GM12878 (cell line): ENCODE data around the gene TUBB. TPM values are rescaled to one million over a fixed set of nuclear protein-coding genes. Genes with fewer than 3 reads are reported as not detected.
A peak's percentile ranks its signal among the peaks of the same experiment; 100 is the strongest.

ENCODE experiments used
- CEBPZ ChIP-seq: fragments of 150-350 bp; IDR thresholded peaks from 2 replicates; pipeline ENCODE4 v1.6.1; 2016; ENCODE audit warnings: low read depth, low read length
- CREB1 ChIP-seq: IDR thresholded peaks from 2 replicates; pipeline ENCODE4 v1.6.1; 2012; ENCODE audit warnings: low read depth, mild to moderate bottlenecking, inconsistent platforms
- HCFC1 ChIP-seq: fragments of 150-350 bp; IDR thresholded peaks from 2 replicates; pipeline ENCODE4 v1.6.1; 2014; ENCODE audit warnings: low read length
- KAT2A ChIP-seq: conservative IDR thresholded peaks from 2 replicates; pipeline ENCODE4 v1.6.1; 2011; ENCODE audit warnings: low read depth, low read length; ENCODE audit not compliant: control insufficient read depth
- MAX ChIP-seq: IDR thresholded peaks from 2 replicates; pipeline ENCODE4 v1.6.1; 2012; ENCODE audit warnings: low read depth, low read length, improper control_type of control experiment
- NFYB ChIP-seq: IDR thresholded peaks from 2 replicates; pipeline ENCODE4 v1.6.1; 2011; ENCODE audit warnings: low read depth, mild to moderate bottlenecking, low read length, improper control_type of control experiment, moderate library complexity; ENCODE audit not compliant: insufficient read depth
- NRF1 ChIP-seq: conservative IDR thresholded peaks from 2 replicates; pipeline ENCODE4 v1.6.1; 2011; ENCODE audit warnings: mild to moderate bottlenecking, low read depth, low read length, improper control_type of control experiment
- PML ChIP-seq: IDR thresholded peaks from 2 replicates; pipeline ENCODE4 v1.6.1; 2012; ENCODE audit warnings: low read length, inconsistent platforms
- POLR2AphosphoS2 ChIP-seq: IDR thresholded peaks from 2 replicates; pipeline ENCODE4 v1.6.1; 2011; ENCODE audit warnings: low read depth, mild to moderate bottlenecking, low read length, improper control_type of control experiment, moderate library complexity
- RCOR1 ChIP-seq: conservative IDR thresholded peaks from 2 replicates; pipeline ENCODE4 v1.6.1; 2012; ENCODE audit warnings: low read depth, low read length, improper control_type of control experiment
- SIN3A ChIP-seq: IDR thresholded peaks from 2 replicates; pipeline ENCODE4 v1.6.1; 2012; ENCODE audit warnings: low read depth, low read length, improper control_type of control experiment
- SPI1 ChIP-seq: IDR thresholded peaks from 2 replicates; pipeline ENCODE4 v1.6.1; 2011; ENCODE audit warnings: low read depth, mild to moderate bottlenecking, low read length, moderate library complexity, borderline replicate concordance; ENCODE audit not compliant: insufficient read depth
- SUPT20H ChIP-seq: IDR thresholded peaks from 2 replicates; pipeline ENCODE4 v1.6.1; 2011; ENCODE audit warnings: low read depth, mild to moderate bottlenecking, low read length, moderate library complexity, borderline replicate concordance; ENCODE audit not compliant: control insufficient read depth
- polyA plus RNA-seq, 11 experiments: library from polyadenylated mRNA; depleted of rRNA in 4 of 11; unstranded in 6 of 11; stranded (reverse) in 5 of 11; fragments of >200 nt; fragmentation: Nextera tagmentation in 4 of 11; fragmentation: Illumina TruSeq in 1 of 11; extraction: Ambion mirVana in 4 of 11; extraction: Trizol in 1 of 11; gene quantifications; 1 replicate in 1 of 11; 2 replicates in 10 of 11; pipeline versions ENCODE4 v1.2.1 to v1.2.3, GENCODE V29; 2011 to 2016; ENCODE audit warnings: inconsistent platforms in 2 of 11, missing spikeins in 2 of 11, low read depth in 1 of 11
- total RNA-seq, 4 experiments: library from RNA; depleted of rRNA in 3 of 4; stranded (reverse); fragments of >200 nt in 3 of 4; fragmentation: Illumina TruSeq in 1 of 4; extraction: Trizol in 1 of 4; gene quantifications; 2 replicates each; pipeline versions ENCODE4 v1.2.1 to v1.2.3, GENCODE V29; 2013 to 2021
- TF ChIP-seq, protein P1 (sequence below): IDR thresholded peaks from 2 replicates; pipeline ENCODE4 v1.6.1; 2012; ENCODE audit warnings: low read depth, low read length, improper control_type of control experiment
- TF ChIP-seq, protein P2 (sequence below): IDR thresholded peaks from 2 replicates; pipeline ENCODE4 v1.6.1; 2011; ENCODE audit warnings: low read depth, mild to moderate bottlenecking, low read length, moderate library complexity, borderline replicate concordance; ENCODE audit errors: extremely low read depth

Gene TUBB
- total and polyA plus RNA-seq, 10 of the 15 experiments (the other 5 are each of a cell fraction or from before 2014, with no cell fraction given): 1,039 to 3,052 (median 1,656) TPM

DNA sequence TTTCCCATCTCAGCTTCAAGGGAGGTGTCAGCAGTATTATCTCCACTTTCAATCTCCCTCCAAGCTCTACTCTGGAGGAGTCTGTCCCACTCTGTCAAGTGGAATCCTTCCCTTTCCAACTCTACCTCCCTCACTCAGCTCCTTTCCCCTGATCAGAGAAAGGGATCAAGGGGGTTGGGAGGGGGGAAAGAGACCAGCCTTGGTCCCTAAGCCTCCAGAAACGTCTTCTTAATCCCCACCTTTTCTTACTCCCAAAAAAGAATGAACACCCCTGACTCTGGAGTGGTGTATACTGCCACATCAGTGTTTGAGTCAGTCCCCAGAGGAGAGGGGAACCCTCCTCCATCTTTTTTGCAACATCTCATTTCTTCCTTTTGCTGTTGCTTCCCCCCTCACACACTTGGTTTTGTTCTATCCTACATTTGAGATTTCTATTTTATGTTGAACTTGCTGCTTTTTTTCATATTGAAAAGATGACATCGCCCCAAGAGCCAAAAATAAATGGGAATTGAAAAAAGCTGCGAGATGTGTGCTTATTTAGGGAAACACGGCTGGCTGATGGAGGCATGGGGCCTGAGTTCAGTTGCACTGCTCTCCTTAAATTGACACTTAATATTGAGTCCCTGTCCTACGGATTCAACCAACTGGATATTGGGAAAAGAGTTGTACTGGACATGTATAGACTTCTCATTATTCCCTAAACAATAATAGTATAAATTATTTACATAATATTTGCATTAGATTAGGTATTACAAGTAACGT is 4.9 kb downstream of the TUBB start (continued):
- TF ChIP-seq NFYB (no peak), SPI1 (no peak), MAX (no peak), PML (no peak), SIN3A (no peak), HCFC1 (no peak), KAT2A (no peak), CEBPZ (no peak), POLR2AphosphoS2 (peak; percentile 70; the same call in 1 of the 2 replicates), CREB1 (no peak), NRF1 (no peak), RCOR1 (no peak), SUPT20H (no peak)
- TF ChIP-seq, protein P1, sequence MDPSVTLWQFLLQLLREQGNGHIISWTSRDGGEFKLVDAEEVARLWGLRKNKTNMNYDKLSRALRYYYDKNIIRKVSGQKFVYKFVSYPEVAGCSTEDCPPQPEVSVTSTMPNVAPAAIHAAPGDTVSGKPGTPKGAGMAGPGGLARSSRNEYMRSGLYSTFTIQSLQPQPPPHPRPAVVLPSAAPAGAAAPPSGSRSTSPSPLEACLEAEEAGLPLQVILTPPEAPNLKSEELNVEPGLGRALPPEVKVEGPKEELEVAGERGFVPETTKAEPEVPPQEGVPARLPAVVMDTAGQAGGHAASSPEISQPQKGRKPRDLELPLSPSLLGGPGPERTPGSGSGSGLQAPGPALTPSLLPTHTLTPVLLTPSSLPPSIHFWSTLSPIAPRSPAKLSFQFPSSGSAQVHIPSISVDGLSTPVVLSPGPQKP: no peak
- TF ChIP-seq, protein P2, sequence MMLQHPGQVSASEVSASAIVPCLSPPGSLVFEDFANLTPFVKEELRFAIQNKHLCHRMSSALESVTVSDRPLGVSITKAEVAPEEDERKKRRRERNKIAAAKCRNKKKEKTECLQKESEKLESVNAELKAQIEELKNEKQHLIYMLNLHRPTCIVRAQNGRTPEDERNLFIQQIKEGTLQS: no peak
